Fibroblast of skin of left quadriceps (primary cell): ENCODE data around the gene EHF.

Experiments used
- DNase-seq, 2 experiments: peaks; one replicate each; pipeline ENCODE4 v3.0.0-alpha.2; 2013; ENCODE audit warnings: low read depth in 2 of 2

Gene EHF

DNA sequence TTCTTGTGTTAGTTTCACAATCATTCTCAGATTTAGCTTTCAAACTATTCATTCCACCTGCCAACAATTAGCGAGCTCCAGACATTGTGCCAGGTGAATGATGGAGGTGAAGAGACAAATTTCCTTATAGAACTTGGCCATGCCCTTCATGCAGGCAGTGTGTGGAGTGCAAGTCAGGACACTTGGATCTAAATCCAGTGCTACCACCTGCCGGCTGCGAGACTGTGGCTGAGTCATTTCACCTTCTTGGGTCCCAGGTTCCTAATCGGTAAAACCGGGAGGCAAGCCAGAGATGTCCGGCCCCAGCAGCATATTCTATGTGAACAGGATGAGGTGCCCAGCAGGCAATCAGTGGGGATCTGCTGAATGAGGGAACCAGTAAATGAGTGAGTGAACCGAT lies 18.6 kb upstream of the EHF start:
- DNase-seq, result no peak

DNA sequence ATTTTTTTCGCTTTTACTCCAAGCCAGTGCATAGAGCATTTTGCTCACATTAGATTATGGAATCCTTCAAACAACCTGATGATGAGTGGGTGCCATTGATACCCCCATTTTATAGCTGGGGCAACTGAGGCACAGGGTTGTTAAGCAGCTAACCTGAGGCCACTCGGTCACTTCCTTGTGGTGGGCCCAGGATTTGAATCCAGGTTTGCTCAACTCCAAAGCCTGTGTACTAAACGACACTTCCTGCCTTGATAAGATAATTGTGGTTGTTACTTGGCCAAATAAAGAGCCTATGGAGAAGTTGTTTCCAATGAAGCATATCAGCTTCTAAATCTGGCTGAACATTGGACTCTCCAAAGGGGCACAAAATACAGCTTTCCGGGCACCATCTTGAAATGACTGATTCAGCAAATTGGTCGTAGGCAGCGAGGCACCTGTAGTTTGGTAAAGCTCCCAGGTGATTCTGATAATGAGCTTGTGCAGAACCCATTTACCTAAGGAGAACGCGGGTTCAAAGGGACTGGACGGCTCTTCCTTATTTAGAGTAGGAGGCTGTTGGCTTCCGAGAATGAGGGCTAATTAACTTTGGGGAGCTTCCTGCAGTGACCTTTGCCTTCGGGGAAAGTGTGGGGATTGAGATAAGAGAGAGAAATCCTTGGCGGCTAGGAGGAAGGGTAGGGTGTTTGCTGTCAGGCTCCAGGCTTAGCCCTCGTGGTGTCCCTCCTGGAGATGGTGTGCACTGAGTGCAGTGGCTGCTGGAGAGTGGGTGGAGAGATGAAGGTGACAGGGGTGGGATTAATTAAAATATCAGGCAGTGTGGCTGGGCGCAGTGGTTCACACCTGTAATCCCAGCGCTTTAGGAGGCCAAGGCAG lies 17.5 kb upstream of the EHF start:
- DNase-seq, result no peak

DNA sequence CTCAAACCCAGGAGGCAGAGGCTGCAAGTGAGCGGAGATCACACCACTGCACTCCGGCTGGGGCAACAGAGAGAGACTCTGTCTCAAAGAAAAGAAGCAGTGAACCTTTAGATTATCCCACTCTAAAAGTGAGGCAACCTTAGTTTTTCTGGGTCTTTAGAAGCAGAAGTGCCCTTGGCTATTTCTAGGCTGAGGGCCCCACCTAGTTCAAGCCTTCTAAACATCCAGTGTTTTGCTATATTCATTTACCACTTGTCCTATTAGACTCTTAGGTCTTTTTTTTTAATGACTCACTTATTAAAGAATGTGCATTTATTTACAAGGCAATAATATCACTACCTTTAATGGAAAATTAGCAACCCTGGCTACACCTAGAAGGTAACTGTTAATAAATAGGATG lies 16.7 kb upstream of the EHF start:
- no peak for DNase-seq

DNA sequence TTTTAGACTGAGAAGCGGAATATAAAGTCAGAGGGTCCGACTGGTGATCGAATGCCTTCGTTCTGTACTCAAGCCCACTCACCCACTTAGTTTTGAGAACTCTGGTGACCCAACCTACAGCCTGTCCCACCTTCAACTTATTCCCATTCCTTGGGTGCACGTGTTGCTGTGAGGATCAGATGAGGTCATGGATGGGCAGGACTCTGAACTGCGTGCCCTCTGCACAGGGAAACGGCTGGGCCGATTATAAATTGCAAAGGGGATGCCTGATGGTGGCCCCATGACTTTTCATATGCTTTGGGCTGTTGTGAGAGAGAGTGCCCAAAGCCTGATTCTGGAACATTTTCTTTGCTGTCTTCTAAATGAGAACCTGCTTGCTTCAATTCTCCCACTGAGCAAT lies 16.0 kb upstream of the EHF start:
- no peak for DNase-seq

DNA sequence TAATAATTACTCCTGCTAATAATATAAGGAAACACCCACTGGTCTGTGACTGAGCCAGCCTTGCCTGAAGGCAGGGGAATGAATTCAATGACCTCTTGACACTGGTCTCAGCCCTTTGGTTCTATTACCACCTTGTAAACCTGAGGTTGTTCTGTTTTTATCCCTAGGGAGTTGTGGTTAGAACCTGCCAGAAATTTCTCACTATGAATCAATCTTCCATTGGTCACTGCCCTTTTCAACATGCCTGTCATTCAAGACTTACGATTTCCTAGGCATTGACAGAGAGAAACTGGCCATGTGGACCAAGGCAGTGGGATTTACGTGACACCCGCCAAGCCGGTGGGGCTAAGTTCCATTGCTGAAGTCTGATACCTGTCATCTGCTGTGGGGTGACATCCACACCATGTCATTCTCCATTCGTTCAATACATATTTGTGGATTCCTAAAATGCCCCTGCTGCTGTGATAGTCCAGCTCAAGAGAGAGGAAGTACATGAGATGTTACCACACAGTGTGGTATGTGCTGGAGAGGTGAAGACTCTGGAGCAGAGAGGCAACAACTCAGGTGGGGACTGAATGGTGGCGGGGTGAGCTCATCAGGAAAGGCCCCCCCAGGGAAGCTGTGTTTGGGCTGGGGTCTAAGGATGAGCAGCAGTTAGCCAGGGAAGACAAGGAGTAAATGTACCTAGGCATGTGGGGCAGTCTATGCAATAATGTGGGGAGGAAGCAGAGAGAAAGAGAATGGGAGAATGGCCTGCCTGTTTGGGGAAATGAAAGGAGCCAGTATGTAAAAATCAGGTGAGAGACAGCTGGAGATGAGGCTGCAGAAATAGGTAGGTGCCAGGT lies 15.2 kb upstream of the EHF start:
- DNase-seq, result no peak

DNA sequence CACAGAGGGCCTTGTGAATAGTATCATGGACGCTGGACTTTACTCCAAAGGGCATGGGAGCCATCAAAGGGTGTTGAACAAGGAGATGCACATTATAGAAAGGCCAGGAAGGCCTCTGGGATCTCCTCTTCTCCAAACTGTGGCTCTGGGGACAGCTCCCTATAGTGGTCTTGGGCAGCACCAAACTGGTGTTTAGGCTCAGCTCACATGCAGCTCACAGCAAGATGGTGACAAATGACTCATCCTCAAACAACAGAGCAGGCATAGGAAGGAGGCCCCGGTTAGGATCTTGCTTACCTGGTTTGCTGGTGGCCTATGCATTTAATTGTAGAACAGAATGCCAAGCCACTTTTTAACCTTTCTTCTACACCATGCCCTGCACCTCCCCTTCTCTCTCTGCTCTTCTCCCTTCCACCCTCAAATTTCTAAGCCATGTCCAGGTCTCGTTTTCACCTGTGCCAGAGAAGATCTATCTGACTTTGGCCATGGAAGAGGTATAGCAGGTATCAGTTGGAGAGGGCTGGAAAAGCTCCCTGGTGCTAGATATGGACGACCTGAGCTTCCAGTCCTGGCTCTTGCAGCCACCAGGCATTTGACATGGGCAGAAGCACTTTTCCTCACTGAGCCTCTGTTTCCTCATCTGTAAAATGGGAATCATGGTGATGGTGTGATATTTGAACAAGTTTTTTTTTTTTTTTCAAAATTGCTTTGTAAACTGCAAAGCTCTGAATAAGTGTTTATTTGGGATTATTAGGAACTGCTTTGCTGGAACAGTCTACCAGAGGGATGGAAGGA lies 14.4 kb upstream of the EHF start:
- DNase-seq, result no peak

DNA sequence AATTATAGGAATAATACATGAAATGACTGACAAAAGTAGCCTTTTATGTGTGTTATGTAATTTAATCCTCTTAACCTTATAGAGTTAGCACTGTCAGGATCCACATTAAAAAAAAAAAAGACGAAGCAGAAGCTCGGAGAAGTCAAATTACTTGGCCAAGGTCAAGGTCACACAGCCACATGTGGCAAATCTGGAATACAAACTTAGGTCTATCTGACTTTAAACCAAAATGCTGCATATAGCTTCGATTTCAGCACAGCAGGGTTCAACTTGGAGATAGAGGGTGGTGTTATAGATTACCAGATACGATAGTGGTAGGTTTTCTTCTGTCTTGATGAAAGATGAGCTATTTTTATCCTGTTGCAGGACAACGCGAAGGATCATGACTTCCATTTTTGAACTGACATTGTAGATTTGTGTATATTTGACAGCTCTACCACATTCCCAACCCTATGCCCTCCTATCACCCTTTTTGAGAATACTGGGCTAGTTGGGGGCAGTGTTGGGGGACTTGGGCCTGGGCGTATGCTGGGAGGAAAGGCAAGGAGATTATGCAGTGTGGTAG lies 11.6 kb upstream of the EHF start:
- no peak for DNase-seq

DNA sequence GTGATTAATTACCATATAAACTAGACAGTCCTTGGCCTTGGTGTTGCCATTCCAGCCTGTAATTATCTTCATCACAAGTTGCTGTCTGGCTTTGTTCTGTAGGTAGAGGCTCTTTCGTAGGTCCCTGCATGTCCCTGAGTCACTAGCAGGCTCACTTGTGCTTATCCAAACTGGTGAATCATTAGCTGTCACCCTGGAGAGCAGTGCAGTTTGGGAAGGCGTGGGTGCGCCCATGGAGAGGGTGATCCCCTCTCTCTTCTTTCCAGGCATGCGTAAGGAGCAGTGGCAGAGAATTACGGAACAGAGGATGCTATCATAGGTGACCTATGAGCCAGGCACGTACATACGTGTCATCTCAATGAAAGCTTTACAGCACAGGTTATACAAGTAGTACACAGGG lies 11.0 kb upstream of the EHF start:
- DNase-seq, result no peak

DNA sequence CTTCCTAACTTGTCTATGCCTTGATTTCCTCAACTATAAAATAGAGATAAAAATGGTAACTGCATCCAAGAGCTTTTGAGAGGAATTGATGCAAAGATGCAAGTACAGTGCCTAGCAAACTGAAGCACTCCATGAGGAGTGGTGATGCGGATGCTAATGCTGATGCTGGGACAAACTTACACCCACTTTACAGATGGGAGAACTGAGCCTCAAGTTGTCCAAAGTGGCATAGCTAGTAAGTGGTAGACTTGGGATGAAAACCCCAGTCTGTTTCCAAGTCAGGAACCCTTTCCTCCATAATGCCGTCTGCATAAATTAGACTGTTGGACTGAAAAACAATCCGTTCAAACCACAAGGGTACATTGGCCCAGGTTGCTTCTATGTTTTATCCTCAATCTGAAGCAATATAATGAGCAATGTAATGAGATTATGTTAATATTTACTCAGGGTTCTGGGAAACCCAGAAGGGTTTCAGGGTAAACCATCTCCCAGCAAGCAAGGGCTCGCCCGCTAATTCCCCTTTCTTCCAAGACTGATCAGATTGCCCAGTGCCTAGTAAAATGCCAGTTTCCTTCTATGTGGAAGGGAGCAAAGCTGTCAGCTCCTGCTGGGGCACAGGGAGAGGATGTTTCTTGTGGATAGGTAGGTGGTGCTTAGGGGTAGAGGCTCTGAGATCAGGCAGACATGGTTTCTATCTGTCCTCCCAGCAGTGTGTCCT lies 10.4 kb upstream of the EHF start:
- no peak for DNase-seq

DNA sequence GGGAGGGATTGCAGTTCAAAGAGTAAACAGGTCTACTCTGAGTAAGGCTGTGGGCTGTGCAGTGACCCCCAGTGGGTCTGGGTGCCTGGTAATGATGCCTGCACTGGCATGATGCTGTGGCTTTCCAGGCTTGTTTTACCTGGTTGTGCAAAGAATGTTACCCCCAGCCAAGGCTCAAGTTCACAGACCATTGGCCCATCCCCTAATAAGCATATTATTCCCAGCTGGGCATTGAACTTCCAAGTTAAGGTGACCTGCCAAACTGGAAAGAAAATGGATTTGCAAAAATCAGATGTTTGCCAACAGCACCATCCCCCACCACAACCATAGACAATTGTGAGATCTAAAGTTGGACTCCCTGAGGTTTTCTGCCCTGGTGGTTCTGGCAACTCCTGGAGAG lies 7.9 kb upstream of the EHF start:
- no peak for DNase-seq

DNA sequence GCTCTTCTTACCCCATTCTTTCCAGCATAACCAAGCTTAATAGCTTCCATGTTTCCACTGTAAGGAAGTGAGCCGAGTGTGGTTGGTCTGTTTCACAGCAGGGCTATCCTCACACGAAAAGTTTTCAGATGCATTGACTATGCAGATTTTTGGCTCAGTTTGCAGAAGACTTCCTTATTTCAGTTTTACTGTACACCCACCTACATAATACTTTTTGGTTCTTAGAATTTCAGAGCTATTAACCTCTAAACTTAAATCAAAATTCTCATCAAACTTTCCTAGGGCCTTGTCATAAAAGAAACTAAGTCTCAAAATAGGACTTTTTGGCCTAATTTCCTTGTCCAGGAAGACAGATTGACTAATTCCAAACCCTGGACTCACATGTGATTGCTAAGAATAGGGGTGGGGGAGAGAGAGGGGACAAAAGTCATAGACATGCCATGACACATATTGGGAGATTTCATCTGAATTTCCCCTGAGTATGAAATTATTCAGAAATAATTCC lies 7.3 kb upstream of the EHF start:
- no peak for DNase-seq

DNA sequence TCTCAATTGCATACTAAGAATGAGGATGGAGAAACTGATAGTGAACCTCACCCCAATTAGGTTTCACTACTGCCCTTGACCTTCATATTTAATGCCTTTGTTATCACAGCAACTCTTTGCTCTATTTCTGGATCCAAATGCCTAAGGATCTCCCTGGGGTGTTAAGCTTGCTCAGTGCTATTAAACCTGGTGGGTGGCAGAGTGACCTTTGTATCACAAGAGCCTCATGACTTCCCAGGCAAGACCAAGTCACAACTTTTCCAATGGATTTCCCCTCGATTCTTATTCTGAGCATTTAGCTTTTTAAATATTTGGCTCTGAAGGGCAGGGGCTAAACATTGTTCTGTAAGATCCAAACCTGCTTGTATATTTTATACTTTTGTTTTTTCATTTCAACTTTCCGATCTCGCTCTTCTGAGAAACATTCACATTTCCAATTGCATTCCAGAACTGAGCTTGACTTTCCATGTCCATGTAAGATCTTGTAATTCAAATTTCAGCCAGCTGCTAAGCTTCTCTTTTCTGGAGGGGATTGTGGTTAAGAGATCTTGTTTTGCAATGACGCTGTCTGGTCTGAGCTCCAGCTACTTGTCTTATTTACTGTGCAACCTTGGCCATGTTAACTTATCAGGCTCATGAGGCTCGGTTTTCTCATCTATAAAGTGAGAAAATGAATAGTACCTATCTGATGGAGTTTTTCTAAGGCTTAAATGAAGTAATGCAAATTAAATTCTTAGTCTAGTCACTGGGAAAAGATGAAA lies 6.4 kb upstream of the EHF start:
- DNase-seq, result peak; percentile 4 to 20

DNA sequence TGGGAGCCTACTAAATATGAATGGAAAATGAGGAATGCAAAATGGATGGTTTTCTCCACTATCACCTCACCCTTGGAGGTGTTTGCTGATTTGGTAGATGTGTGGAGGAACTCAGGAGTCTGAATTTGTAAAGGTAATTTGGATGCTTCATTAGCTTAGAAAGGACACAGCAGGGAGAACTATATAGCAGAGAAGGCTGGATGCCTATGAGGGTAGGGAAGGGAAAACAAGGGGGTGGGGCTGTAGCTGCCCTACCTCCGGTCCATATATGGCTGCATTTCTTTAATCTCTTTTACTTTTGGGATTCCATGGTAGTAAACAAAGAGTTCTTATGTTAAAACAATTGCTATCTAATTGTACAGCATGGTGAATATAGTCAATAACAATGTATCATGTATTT lies 4.8 kb upstream of the EHF start:
- no peak for DNase-seq

DNA sequence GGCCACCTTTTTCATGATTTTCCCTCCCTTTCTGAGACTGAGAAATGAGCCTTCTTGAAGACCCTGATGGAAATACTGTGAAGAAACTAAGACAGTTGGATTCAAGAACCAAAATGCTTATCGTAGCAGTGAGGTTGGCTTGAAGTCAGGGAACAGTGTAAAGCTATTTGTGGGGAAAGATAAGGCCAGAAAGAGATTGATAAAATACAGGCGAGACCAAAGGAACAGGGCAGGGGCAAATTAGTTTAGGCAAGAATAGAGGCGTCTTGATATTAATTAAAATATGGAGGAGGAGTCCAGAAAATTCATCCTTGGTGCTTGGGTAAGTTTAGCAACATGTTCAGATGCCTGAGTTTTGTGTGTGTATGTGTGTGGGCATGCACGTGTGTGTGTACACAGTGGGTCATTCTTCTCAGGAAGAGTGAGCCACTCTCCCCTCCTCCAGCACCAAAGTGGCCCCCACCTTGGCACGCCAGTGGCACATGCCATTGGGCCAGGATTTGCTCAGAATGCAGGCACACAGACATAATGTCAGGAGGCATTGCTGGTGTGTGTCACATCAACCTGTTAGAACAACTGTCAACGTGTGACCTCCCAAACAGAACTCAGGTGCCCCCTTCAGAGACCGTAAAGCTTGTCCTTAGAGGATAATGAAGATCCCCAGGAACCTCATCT lies 3.9 kb upstream of the EHF start:
- no peak for DNase-seq

DNA sequence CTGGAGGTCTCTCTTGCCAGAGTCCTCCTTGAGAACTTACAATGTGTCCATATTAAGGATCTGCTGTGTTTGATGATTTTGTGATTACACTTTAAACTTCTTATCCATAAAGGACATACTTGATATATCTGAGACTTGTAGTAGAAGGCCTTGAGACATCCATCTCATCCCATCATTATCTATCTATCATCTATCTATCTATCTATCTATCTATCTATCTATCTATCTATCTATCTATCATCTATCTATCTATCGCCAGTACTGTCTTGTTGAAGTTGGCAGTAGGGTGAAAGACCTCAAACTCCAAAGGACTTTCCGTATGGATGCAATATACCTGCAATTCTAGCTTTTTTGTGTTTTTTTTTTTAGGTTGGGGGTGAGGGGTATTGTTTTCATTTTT lies 2.5 kb upstream of the EHF start:
- DNase-seq, result no peak

DNA sequence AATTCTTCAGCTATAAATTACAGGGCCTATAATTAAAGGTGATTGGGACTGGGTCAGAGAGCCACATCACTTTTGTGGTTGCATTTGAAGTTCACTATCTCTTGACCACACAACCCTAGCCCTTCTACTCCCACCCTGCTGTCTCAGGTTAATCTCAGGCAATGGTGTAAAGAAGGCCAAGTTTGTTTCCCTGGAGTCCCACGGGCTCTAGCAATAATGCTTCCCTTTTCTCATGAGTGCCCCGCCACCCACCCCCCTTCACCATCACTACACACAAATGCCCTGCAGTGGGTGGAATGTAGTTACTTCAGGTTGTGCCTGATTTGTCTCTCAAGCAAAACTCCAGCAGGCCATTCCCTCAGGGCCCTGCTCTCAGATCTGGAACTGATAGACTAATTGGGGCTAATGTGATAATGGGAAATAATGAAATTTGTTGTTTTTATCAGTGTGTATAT lies 1.8 kb upstream of the EHF start:
- DNase-seq, result no peak

DNA sequence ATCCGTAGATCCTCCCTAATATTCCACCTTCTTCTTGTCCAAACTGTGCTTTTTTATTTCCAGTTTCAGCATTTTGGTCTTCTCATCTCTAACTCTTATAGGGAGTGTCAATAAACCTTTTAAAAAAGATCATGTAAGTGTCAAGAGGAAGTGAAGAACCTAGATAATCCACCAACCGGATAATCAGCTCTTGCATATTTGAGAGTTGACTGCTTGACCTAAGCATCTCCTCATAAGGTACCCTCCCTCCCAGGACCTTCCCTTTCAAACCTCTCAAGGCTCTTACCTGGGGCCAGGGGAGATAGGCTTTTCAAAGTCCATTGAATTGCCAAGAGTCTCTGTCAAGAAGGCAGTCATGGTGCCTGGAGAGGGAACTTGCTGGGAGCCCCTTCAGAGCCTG lies 691 bp upstream of the EHF start:
- DNase-seq, result no peak

DNA sequence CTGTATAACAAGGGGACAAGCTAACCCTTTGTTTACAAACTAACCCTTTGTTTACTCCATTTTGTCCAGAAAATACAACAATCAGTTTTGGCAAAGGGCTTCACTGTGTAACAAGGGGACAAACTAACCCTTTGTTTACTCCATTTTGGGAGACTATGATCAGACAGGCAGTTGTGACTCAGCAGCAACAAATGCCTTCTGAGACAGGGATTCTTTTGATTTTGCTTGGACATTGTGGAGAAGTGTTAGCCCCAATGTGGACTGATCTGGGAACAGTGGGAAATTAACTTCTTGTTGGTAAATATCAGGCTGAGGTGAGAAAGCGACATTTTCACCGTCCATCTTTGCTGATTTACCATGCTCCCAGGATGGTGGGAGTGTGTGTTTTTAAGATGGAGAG lies 983 bp downstream of the EHF start:
- no peak for DNase-seq

DNA sequence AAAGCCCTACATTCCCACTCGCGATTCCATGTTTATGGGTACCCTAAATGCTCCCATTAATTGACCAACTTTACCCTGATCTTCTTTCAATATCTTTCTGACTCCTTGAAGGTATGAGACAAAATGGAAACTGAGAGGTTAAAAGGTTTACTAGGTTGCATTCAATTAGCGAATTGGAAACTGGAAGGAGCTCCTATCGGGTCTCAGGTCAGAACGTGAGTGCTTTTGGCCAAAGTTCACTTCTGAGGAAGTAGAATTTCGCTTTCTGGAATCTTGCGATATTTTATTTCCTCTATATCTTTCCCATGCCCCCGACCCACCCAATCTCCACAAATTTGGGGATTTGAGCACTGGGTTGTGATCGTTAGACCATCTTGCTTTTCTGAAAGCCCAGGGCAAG lies 2.6 kb downstream of the EHF start:
- no peak for DNase-seq

DNA sequence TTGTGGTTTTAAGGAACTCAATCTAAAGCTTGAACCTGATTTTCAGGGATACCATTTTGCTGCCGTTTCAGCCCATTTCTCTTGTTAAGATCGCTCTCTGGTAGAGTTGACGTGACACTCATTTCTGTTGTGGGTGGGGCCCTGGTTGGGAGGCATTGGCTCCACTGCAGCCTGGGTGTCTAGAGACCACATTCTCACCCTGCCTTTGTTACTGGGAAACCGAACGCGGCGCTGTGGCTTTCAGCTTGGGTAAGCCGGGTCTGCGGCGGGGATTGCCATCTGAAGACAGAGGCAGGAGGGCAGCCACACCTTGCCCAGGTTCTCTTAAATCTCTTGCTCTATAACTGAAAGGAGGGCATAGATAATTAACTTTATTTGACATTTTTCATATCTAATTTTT lies 3.2 kb downstream of the EHF start:
- no peak for DNase-seq
